ENCODE measurements around the gene OR51D1.

- TF ChIP-seq HDGF (IDR thresholded peaks at IDR 0.05; ENCODE audit: borderline replicate concordance) (no peak), ELF4 (IDR thresholded peaks at IDR 0.05) (no peak), FOXM1 (IDR thresholded peaks at IDR 0.05; ENCODE audit: borderline replicate concordance) (no peak)
Measured at GRCh38 chr11:4672470-4672869, 35.2 kb downstream of the OR51D1 start.

Data from HEK293T (cell line).